RWPE2 (cell line): Measurements from ENCODE around the gene TBC1D16.

Source experiments
- ATAC-seq: fragments of 200-7000 bp; cut with Tn5 transposase; 3 replicates; pipeline ENCODE4 v1.9.1; 2021; ENCODE audit warnings: low read depth
- DNase-seq: peaks from one replicate; pipeline ENCODE4 v3.0.0-alpha.2; 2020; ENCODE audit warnings: low spot score
- H3K27ac ChIP-seq: fragments of 450-650 bp; 2 replicates; pipeline ENCODE4 v1.5.1; 2017; ENCODE audit warnings: mild to moderate bottlenecking; ENCODE audit not compliant: poor library complexity, severe bottlenecking
- H3K27me3 ChIP-seq: fragments of 250-450 bp; sonication (Bioruptor Pico); 2 replicates; pipeline ENCODE4 v1.5.1; 2021; ENCODE audit warnings: mild to moderate bottlenecking, moderate library complexity; ENCODE audit not compliant: insufficient read depth, poor library complexity, severe bottlenecking
- H3K36me3 ChIP-seq: fragments of 250-450 bp; sonication (Bioruptor Pico); 2 replicates; pipeline ENCODE4 v1.5.1; 2020; ENCODE audit warnings: low read depth, mild to moderate bottlenecking, moderate library complexity
- H3K4me1 ChIP-seq: fragments of 250-450 bp; sonication (Bioruptor Pico); 2 replicates; pipeline ENCODE4 v1.5.1; 2021; ENCODE audit warnings: mild to moderate bottlenecking, moderate library complexity; ENCODE audit not compliant: insufficient read depth, poor library complexity, severe bottlenecking
- H3K4me3 ChIP-seq: fragments of 250-450 bp; sonication (Bioruptor Pico); 2 replicates; pipeline ENCODE4 v1.5.1; 2021; ENCODE audit warnings: mild to moderate bottlenecking, moderate library complexity; ENCODE audit not compliant: severe bottlenecking
- H3K9me3 ChIP-seq: fragments of 250-450 bp; sonication (Bioruptor Pico); 2 replicates; pipeline ENCODE4 v1.5.1; 2021; ENCODE audit warnings: mild to moderate bottlenecking, moderate library complexity; ENCODE audit not compliant: severe bottlenecking
- CTCF ChIP-seq: fragments of 450-650 bp; IDR thresholded peaks from one replicate; pipeline ENCODE4 v1.5.1; 2017; ENCODE audit warnings: mild to moderate bottlenecking, moderate library complexity; ENCODE audit not compliant: poor library complexity, severe bottlenecking

Gene TBC1D16

GRCh38 chr17:80012765-80013741 lies 22.6 kb downstream of the TBC1D16 start:
- H3K27me3 ChIP-seq: no peaks in the 10 kb centered on the region
- ATAC-seq: no peak
- DNase-seq: peak; percentile 65
- TF ChIP-seq CTCF: no peak
- H3K9me3 ChIP-seq: no peaks in the 10 kb centered on the region
- no peaks in the 10 kb centered on the region for H3K4me1 ChIP-seq
- H3K27ac ChIP-seq: no peak overlapping the region
- H3K36me3 ChIP-seq: peaks cover 4% of the 10 kb centered on the region
- no peak overlapping the region for H3K4me3 ChIP-seq

GRCh38 chr17:80011989-80012555 lies 23.6 kb downstream of the TBC1D16 start:
- no peak for DNase-seq
- Histone ChIP-seq H3K27ac (no peak overlapping the region), H3K4me1 (no peaks in the 10 kb centered on the region), H3K4me3 (no peak overlapping the region), H3K27me3 (no peaks in the 10 kb centered on the region), H3K36me3 (peaks cover 4% of the 10 kb centered on the region), H3K9me3 (no peaks in the 10 kb centered on the region)
- ATAC-seq: no peak
- TF ChIP-seq CTCF: no peak

DNA sequence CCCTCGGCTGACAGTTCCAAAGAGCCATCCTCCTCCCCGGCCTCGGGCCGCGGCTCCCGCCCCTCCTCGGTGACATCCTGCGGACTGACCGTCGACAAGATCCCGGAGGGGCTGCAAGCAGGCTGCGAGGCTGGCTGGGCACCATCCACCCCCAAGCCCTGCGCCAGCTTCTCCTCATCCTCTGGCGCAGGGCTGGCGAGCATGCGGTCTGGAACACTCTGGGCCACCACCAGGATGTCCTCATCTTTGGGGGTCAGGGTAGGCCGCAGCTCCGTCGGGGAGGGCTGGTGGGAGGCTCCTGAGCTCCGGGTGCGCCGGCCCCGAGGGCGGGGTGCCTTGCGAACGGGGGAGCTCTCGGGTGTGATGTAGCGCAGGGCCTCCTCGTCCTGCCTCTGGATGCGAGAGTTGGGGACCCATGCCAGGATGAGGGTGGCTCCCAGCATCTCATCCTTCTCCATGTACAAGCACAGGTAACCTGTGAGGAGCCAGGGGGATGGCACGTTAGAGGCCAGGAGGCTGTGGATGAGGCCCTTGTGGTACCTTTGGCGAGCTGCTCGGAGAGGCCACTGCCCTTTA lies 25.3 kb downstream of the TBC1D16 start:
- H3K4me3 ChIP-seq: no peak overlapping the region
- no peak for ATAC-seq
- TF ChIP-seq CTCF: no peak
- DNase-seq: no peak
- no peak overlapping the region for H3K27ac ChIP-seq
- no peaks in the 10 kb centered on the region for H3K4me1 ChIP-seq
- no peaks in the 10 kb centered on the region for H3K9me3 ChIP-seq
- no peaks in the 10 kb centered on the region for H3K27me3 ChIP-seq
- peaks cover 4% of the 10 kb centered on the region for H3K36me3 ChIP-seq

- ATAC-seq (no peak), DNase-seq (peak; percentile 52)
- Histone ChIP-seq H3K27me3 (no peaks in the 10 kb centered on the region), H3K9me3 (no peaks in the 10 kb centered on the region), H3K4me1 (no peaks in the 10 kb centered on the region), H3K4me3 (no peak overlapping the region), H3K27ac (no peak overlapping the region), H3K36me3 (peaks cover 4% of the 10 kb centered on the region)
- no peak for TF ChIP-seq CTCF
These were observed 26.0 kb downstream of the TBC1D16 start for GRCh38 chr17:80009391-80010282.
